DMS53 treated with DMSO at 0.1 percent for 48 hours (cell line): ENCODE data around the gene SHC3.
"Not testable (repeated sequence)": the region's sequence is repeated elsewhere in the genome, so short reads cannot be mapped to it uniquely, and the experiment has no call there.

Experiments
- DNase-seq: peaks from one replicate; lab custom pipeline; 2025; ENCODE audit not compliant: unreplicated experiment; lab: John Stamatoyannopoulos, UW

SHC3 gene, protein sequence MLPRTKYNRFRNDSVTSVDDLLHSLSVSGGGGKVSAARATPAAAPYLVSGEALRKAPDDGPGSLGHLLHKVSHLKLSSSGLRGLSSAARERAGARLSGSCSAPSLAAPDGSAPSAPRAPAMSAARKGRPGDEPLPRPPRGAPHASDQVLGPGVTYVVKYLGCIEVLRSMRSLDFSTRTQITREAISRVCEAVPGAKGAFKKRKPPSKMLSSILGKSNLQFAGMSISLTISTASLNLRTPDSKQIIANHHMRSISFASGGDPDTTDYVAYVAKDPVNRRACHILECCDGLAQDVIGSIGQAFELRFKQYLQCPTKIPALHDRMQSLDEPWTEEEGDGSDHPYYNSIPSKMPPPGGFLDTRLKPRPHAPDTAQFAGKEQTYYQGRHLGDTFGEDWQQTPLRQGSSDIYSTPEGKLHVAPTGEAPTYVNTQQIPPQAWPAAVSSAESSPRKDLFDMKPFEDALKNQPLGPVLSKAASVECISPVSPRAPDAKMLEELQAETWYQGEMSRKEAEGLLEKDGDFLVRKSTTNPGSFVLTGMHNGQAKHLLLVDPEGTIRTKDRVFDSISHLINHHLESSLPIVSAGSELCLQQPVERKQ

GRCh38 chr9:89177944-89178829 is at the start of gene SHC3:
TSS of gene SHC3 (minus strand) at chr9:89178818. CDS start at chr9:89178460, 358 bp downstream.
- DNase-seq, result no peak

GRCh38 chr9:89225991-89226471 is 47.4 kb upstream of the SHC3 start:
- no peak for DNase-seq

GRCh38 chr9:89225587-89225986 is 47.0 kb upstream of the SHC3 start:
- DNase-seq, result no peak

DNA sequence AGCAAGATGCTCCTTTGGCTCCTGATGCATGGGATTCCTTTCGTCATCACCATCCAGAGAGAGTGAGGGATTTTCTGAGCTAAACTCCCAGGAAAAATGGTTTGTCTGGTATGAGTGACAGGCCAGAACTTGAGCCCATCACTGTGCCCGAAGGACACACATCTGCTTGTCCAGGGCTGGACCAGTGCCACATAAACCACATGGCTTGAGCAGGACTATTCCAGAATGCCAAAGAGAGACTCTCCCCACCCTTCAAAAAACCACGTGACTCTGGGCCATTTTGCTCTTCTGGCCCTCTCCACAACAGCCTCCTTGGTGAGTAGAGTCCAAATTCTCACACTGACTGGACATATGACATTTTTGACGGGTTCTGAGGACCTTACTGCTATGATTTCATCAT is 46.4 kb upstream of the SHC3 start:
- no peak for DNase-seq

GRCh38 chr9:89224633-89225032 is 46.0 kb upstream of the SHC3 start:
- no peak for DNase-seq

DNA sequence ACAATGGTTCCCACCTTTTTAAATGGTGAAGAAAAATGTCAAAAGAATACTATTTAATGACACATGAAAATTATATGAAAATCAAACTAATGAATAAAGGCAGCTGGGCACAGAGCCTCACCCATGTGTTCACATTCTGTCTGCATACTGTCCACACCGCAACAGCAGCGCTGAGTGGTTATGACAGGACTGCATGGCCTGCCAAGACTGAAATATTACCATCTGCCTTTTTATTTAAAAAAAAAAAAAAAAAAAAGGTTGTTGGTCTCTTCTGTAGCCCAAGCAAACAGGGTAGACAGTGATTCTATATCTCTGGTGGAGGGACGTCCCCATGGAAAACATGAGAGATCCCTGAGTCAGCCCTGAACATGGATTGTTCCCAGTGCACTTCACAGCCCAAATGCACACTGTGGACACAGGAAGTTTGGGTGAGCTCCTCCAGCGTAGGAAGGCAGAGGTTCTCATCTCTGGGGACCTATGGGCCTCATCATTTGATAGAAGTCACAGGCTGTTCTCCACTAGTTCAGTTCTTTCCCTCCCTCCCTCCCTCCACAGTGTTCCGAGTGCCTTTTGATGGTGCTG is 44.9 kb upstream of the SHC3 start:
- no peak for DNase-seq

DNA sequence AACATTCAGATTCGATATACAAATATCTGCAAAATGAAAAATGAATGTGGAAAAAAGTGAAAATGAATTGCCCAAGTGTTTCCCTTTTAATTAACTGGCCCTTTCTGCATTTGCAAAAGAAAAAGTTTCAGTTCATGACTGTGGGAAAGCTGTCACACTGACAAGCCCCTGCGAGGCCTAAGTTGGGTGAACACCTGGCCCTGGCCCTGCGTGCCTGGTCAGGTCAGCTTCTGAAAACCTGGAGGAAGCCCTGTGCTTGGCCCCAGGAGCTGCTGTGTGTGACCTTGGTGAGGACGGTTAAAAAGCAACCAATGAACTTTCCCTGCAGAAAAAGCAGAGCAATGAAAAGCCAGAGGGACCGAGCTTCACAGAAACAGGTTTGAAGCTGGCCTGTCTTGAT is 41.0 kb upstream of the SHC3 start:
- no peak for DNase-seq

GRCh38 chr9:89218040-89218928 is 39.7 kb upstream of the SHC3 start:
- DNase-seq, result no peak

GRCh38 chr9:89215342-89215741 is 36.7 kb upstream of the SHC3 start:
- DNase-seq, result no peak

DNA sequence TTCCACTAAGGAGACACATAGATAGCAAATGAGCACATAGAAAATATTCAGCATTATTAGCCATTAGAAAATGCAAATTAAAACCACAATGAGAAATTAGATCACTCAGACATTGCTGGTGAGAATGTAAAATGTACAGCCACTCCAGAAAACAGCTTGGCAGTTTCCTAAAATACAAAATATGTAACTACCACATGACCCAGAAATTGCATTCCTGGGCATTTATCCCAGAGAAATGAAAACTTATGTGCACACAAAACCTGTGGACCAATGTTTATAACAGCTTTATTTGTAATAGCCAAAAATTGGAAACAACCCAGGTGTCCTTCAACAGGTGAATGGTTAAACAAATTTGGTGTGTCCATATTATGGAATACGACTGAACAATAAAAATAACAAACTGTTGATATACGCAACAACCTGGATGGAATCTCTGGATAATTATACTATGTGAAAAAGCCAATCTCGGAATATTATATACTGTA is 34.8 kb upstream of the SHC3 start:
- DNase-seq, result no peak

- no peak for DNase-seq
Measured at GRCh38 chr9:89212171-89212570, 33.6 kb upstream of the SHC3 start.

- DNase-seq, result not testable (repeated sequence)
Measured at GRCh38 chr9:89209311-89209710, 30.7 kb upstream of the SHC3 start.

DNA sequence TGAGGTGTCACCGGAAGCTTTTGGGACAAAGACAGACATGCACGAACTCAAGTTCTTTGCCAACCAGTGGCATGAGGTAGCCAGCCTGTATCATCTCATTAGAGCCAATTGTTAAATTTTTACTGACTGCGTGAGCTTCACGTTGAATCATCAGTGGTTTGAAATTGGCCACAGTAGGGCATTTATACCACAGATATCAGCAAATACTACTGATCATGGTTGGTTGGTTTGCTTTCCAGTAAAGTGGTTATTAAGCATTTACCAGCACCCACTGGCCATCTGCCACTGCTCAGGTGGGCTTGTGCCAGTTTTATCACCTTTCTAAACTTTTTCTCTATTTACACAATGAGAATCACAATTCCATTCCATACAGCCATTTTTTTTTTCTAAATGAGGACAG is 28.4 kb upstream of the SHC3 start:
- DNase-seq, result no peak

- no peak for DNase-seq
Measured at GRCh38 chr9:89204801-89205200, 26.2 kb upstream of the SHC3 start.

DNA sequence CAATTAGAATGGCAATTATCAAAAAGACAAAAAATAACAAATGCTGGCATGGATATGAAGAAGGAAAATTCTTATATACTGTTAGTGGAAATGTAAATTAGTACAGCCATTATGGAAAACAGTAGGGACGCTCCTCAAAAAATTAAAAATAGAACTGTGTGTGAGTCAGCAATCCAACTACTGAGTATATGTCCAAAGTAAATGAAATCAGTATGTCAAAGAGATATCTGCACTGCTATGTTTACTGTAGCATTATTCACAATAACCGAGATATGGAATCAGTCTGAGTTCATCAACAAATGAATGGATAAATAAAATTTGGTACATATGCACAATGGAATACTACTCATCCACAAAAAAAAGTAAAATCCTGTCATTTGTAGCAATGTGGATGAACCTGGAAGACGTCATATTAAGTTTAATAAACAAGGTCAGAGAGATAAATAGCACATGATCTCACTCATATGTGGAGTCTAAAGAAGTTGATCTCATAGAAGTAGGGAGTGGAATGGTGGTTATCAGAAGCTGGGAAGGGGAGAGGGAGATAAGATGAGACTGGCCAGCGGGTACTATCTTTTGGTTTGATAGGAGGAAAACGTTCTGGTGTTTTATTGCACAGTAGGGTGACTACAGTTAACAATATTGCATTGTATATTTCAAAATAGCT is 16.6 kb upstream of the SHC3 start:
- no peak for DNase-seq

DNA sequence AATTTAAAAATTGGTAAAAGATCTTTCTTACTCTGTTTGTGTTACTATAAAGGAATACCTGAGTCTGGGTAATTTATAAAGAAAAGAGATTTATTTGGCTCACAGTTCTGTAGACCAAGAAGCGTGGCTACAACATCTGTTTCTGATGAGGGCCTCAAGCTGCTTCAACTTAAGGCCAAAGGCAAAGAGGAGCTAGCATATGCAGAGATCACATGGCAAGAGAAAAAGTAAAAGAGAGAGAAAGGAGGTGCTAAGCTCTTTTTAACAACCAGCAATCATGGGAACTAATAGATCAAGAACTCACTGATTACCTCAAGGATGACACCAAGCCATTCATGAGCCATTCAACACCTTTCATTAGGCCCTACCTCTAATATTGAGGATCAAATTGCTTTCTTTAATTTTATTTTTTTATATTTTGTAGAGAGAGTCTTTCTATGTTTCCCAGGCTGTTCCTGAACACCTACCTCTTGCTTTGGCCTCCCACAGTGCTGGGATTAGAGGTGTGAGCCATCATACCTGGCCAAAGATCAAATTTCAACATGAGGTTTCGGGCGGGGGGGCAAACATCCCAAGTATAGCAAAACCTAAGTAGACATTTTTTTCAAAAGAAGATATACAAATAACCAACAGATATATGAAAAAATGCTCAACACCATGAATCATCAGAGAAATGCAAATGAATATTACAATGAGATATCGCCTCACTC is 16.0 kb upstream of the SHC3 start:
- DNase-seq, result no peak

GRCh38 chr9:89191004-89191403 is 12.4 kb upstream of the SHC3 start:
- DNase-seq, result no peak

DNA sequence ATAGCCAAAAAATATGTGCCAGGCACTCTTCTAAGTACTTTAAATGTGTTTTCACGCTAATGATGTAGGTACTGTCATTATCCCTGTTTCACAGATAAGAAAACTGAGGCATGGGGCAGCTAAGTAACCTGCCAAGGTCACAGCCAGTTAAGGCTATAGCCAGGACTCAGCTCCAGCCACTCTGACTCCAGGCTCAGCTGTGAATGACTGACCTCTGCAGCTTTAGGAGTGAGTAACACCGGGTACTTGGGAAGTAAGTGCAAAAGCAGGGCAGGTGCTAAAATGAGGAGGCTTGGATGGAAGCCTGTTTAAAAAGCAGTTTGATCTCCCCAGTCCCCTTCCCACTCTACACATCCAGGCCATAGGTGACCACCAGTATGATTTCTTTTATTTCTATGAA is 10.6 kb upstream of the SHC3 start:
- DNase-seq, result no peak

GRCh38 chr9:89187950-89188349 is 9.3 kb upstream of the SHC3 start:
- DNase-seq, result no peak
